ENCODE results near the gene VEPH1. TPM values are rescaled to one million over a fixed set of nuclear protein-coding genes. Genes with fewer than 3 reads are reported as not detected.
A peak's percentile ranks its signal among the peaks of the same experiment; 100 is the strongest.

Gene VEPH1
- total RNA-seq, 4 donors from 2014 or later, result 0.59 to 4.7 (median 2.7) TPM

DNA sequence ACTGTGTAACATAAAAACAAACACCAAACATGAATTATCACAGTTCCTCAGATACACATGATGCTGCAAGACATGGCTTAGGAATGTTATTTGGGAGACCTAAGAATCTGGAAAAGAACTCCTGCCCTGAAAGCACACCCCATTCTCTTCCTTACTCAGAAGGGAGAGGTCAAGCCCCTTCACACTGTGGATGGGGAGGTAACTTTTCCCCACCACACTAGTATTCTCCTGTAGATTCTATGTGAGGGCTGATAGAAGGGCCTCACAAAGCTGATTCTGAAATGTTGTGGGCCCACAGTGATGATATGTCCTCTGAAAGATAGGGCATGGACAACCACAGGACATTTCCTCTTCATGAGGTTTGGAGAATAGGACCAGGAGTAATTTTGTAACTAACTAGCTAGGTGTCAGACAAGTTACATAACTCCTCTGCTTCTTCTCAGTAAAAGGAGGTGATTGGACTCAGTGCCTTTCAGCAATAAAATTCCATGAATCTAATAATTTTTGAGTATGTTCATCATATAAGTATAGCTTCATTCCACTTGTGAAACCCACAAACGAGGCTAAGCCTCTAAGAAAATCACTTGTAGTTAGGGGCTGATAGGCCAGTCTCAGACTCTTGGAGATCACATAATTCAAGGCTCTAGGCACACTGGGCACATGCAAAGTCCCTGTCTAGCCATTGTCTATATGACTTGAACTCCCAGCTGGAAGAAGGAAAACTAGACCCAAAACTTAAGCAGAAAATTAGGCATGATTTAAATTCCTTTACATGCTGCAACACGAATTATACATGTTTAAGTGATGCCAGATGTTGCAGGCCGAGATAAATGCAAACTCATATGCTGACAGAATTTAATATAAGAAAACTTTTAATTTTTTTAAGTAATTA lies 59.1 kb downstream of the VEPH1 start:
- H3K4me3 ChIP-seq (ENCODE audit: low read depth, poor library complexity, severe bottlenecking), result no peak overlapping the region
- no peak for DNase-seq (ENCODE audit: low spot score in 2 of 2)
- intact Hi-C loops (cut with DNase I; ENCODE audit: low total_unique reads), result no loop called here
- WGBS, 2 donors, result 43 to 48% methylated on average over 3 of the region's 3 CpGs
- TF ChIP-seq, protein P1, sequence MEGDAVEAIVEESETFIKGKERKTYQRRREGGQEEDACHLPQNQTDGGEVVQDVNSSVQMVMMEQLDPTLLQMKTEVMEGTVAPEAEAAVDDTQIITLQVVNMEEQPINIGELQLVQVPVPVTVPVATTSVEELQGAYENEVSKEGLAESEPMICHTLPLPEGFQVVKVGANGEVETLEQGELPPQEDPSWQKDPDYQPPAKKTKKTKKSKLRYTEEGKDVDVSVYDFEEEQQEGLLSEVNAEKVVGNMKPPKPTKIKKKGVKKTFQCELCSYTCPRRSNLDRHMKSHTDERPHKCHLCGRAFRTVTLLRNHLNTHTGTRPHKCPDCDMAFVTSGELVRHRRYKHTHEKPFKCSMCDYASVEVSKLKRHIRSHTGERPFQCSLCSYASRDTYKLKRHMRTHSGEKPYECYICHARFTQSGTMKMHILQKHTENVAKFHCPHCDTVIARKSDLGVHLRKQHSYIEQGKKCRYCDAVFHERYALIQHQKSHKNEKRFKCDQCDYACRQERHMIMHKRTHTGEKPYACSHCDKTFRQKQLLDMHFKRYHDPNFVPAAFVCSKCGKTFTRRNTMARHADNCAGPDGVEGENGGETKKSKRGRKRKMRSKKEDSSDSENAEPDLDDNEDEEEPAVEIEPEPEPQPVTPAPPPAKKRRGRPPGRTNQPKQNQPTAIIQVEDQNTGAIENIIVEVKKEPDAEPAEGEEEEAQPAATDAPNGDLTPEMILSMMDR (IDR thresholded peaks at IDR 0.05), result no peak
- TF ChIP-seq POLR2A (IDR thresholded peaks at IDR 0.05), result no peak

DNA sequence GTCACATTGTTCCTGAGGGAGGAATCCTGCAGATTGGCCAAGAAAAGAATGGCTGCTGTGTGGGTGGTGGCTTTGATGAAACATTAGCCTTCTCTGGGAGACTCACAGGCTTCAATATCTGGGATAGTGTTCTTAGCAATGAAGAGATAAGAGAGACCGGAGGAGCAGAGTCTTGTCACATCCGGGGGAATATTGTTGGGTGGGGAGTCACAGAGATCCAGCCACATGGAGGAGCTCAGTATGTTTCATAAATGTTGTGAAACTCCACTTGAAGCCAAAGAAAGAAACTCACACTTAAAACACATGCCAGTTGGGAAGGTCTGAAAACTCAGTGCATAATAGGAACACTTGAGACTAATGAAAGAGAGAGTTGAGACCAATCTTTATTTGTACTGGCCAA lies 60.5 kb downstream of the VEPH1 start:
- WGBS, 2 donors, result 67 to 74% methylated on average over 2 of the region's 2 CpGs
- DNase-seq (ENCODE audit: low spot score in 2 of 2), result no peak
- TF ChIP-seq, protein P1 (IDR thresholded peaks at IDR 0.05), result no peak
- no peak for TF ChIP-seq POLR2A (IDR thresholded peaks at IDR 0.05)
- intact Hi-C loops (cut with DNase I; ENCODE audit: low total_unique reads), result no loop called here
- H3K4me3 ChIP-seq (ENCODE audit: low read depth, poor library complexity, severe bottlenecking), result no peak overlapping the region

DNA sequence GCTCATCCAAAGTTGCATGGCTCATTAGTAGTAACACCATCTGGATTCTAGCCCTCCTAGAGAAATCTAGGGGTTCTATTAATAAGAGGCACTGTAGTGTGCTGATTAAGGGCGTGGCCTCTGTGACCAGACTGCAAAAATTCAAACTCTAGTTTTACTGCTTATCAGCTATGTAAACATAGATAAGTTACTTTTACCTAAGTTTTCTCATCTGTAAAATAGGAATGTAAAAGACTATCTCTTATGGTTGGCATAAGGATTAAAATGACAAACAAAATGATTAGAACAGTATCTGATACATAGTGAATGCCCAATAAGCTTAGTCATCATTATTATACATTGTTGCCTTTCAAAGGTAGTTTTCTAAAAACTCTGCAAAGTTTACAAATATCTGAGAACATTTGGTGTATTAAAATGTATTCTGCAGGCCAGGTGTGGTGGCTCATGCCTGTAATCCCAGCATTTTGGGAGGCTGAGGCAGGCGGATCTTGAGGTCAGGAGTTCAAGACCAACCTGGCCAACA lies 62.1 kb downstream of the VEPH1 start:
- no peak for DNase-seq (ENCODE audit: low spot score in 2 of 2)
- intact Hi-C loops (cut with DNase I; ENCODE audit: low total_unique reads), result no loop called here
- TF ChIP-seq, protein P1 (IDR thresholded peaks at IDR 0.05), result no peak
- 88 to 93% methylated on average over 2 of the region's 2 CpGs for WGBS, 2 donors
- no peak overlapping the region for H3K4me3 ChIP-seq (ENCODE audit: low read depth, poor library complexity, severe bottlenecking)

DNA sequence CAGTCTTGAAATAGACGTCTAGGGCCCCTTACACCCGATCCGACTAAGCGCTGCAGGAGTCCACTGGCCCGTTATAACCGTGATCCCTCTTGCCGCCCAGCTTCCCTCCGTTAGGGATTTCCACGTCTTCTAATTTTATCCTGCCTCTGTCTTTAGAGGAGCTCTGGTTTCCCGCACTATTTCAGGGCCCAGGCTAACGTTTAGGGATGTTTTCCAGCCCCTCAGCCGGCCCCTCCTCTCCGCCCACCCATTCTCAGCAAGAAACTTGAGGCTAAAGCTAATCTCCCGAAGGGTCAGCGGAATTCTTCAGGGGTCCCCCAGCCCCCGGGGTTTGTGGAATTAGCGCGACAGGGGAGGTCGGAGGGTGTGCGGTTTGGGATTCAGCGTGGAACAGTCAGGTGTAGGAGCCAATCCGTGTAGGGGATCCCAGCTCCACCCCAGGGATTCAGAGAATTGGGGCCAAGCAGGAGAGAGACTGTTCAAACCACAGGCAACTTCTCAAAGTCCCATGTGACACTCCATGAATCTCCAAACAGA lies 65.0 kb downstream of the VEPH1 start:
- peak overlapping the region; percentile 33 for H3K4me3 ChIP-seq (ENCODE audit: low read depth, poor library complexity, severe bottlenecking)
- intact Hi-C loops (cut with DNase I; ENCODE audit: low total_unique reads), result no loop called here
- TF ChIP-seq POLR2A (IDR thresholded peaks at IDR 0.05), result no peak
- TF ChIP-seq, protein P1 (IDR thresholded peaks at IDR 0.05), result no peak
- DNase-seq (ENCODE audit: low spot score in 2 of 2), result no peak
- WGBS, 2 donors, result 9 to 12% methylated on average over 22 of the region's 22 CpGs

DNA sequence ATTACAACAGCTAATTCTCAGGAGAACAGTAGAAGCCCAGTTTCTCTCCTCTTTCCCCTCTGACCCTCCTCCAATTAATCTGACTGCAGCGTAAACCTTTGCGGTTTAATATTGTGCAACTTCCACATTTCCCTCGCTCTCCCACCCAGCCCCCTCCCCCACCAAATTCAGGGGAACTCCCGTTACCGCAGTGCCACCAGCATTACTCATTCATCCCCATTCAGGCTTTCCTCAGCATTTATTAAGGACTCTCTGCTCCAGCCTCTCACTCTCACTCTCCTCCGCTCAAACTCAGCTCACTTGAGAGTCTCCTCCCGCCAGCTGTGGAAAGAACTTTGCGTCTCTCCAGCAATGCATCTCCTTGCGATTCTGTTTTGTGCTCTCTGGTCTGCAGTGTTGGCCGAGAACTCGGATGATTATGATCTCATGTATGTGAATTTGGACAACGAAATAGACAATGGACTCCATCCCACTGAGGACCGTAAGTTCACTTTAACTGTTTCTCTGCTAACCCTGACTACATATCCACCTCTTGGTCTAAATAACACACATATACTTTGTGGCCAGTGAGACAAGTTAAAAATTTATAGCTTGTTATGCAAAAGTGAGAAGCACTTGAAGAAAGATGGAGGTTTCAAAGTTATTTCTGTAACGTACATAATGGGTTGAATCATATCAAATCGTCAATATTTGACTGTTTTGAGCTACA lies 66.5 kb downstream of the VEPH1 start, which contains the start of gene PTX3:
TSS of gene PTX3 (plus strand) at position 268 of the 709 bp plus-strand sequence. CDS start at position 352, 84 bp downstream.
- intact Hi-C loops (cut with DNase I; ENCODE audit: low total_unique reads), result no loop called here
- 10% methylated on average over 15 of the region's 15 CpGs for WGBS, 2 donors
- DNase-seq (ENCODE audit: low spot score in 2 of 2), result peak in 1 of 2 donors; percentile 34
- TF ChIP-seq POLR2A (IDR thresholded peaks at IDR 0.05), result no peak
- TF ChIP-seq, protein P1 (IDR thresholded peaks at IDR 0.05), result no peak
- peak within 1 kb of the TSS; percentile 33 for H3K4me3 ChIP-seq (ENCODE audit: low read depth, poor library complexity, severe bottlenecking)

All from lower leg skin (tissue), 4 donors.